GF-D8 (cell line): ENCODE measurements around the gene NME7.
"Not testable (repeated sequence)": the region's sequence is repeated elsewhere in the genome, so short reads cannot be mapped to it uniquely, and the experiment has no call there.

ENCODE experiments used
- DNase-seq: peaks from one replicate; lab custom pipeline; 2025; lab: John Stamatoyannopoulos, UW

NME7 gene

GRCh38 chr1:169342096-169342495 lies 25.5 kb downstream of the NME7 start:
- DNase-seq, result not testable (repeated sequence)

- no peak for DNase-seq
Observed at GRCh38 chr1:169340882-169341281, 26.7 kb downstream of the NME7 start.

DNA sequence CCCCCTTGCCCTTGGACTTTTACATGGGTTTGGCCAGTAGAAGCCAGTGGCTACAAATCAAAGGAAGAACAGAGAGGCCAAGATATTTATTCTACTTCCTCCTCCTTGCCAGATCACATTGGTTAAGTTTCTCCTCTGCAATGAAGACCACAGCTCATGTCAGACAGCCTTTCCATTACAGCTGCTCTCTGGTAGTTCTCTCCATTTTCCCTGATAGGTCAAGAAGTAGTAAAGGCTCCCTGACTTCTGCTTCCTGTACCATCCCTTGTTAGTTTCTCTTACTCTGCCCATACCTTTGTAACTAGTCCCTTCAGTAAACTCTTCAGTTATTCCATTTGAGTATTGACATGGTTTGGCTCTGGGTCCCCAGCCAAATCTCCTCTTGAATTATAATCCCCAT lies 27.8 kb downstream of the NME7 start:
- DNase-seq, result no peak

- DNase-seq, result peak; percentile 19
Observed at GRCh38 chr1:169338617-169339016, 29.0 kb downstream of the NME7 start.

DNA sequence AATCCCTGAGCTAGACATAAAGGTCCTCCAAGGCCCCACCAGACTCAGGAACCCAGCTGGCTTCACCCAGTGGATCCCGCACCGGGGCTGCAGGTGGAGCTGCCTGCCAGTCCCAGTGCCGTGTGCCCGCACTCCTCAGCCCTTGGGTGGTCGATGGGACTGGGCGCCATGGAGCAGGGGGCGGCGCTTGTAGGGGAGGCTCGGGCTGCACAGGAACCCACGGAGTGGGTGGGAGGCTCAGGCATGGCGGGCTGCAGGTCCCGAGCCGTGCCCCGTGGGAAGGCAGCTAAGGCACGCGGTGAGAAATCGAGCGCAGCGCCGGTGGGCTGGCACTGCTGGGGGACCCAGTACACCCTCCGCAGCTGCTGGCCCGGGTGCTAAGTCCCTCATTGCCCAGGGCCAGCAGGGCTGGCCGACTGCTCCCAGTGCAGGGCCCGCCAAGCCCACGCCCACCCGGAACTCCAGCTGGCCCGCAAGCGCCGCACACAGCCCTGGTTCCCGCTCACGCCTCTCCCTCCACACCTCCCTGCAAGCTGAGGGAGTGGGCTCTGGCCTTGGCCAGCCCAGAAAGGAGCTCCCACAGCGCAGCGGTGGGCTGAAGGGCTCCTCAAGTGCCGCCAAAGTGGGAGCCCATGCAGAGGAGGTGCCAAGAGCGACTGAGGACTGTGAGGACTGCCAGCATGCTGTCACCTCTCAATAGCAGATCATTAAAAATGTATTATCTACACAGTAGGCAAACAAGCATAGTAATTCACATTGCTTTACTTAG lies 30.5 kb downstream of the NME7 start:
- DNase-seq, result not testable (repeated sequence)

GRCh38 chr1:169334727-169335126 lies 32.9 kb downstream of the NME7 start:
- DNase-seq, result not testable (repeated sequence)

- DNase-seq, result no peak
Observed at GRCh38 chr1:169330927-169331326, 36.7 kb downstream of the NME7 start.

DNA sequence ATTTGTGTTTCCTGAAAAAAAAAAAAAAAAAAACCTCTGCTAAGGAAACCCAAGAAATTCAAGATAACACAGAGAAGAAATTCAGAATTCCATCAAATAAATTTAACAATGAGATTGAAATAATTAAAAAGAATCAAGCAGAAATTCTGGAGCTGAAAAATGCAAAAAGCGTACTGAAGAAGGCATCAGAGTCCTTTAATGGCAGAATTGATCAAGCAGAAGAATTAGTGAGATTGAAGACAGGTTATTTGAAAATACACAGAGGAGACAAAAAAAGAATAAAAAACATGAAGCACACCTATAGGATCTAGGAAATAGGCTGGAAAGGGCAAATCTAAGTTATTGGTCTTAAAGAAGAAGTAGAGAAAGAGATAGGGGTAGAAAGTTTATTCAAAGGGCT lies 38.2 kb downstream of the NME7 start:
- no peak for DNase-seq

GRCh38 chr1:169327875-169328274 lies 39.7 kb downstream of the NME7 start:
- no peak for DNase-seq

- no peak for DNase-seq
Observed at GRCh38 chr1:169326956-169327268, 40.7 kb downstream of the NME7 start.

DNA sequence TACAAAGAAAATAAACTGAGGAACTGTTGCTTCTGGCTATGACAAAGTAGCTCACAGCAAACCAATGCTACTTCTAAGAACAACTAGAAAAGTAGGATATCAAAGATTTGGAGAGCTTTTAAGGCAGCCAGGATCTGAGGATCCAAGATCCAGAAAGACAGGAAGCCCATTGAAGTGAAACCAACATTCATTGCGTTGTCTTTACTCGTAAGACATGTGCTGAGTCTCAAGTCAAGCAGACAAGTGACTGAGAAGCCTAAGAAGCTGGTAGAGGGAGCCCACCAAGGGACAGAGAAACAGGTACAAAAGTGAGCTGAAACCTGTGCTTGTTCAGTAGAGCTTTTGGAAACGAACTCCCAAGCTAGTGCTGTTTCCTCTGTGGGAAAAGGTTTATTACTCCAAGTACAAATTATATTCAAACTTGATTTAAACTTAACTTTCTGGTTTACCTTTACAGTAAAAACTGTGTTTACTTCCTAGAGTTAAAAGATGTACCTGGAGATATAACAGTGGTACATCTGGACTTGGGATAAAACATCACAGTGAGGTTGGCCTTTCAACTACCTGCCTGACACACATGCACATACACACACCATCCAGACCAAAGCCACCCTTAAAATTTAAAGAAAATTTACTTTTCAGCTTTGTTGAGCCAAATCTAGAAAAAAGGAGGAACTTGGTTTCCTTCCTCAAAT lies 41.2 kb downstream of the NME7 start:
- no peak for DNase-seq

DNA sequence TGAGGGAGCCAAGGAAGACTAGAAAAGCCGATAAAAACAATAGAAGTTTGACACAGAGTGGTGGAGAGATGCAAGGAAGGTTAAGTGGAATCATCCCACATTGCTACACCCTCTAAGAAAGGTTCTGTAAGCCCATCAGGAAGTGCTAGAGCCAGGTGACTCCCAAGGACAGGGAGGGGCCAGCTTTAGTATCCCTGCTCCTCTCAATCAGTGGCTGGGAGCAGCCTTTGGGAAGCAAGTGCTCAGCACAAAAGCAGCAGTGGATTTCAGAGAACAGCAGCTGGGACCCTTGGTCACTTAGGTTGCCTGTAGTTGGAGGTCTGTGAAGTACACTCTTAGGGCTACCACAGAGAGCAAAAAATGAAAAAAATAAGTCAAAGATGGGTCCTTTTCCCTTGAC lies 42.5 kb downstream of the NME7 start:
- DNase-seq, result no peak

- DNase-seq, result no peak
Observed at GRCh38 chr1:169322138-169322537, 45.5 kb downstream of the NME7 start.

DNA sequence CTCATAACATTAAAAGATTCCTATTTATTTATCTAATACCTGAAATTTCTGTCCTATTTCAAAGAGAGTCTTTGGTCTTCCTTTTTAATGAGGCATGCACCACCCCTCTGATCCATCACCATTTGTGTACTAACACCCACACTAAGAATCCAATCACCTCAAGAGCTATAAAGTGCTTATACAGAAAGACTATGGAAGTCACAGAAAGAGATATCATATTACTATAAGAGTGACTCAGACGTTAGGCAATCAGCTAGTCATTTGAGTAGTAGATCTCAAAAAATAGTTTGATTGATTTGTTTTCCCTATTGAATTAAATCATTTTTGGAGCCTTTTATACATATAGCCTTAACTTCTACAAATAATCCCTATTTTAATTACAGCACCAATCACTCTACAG lies 46.1 kb downstream of the NME7 start:
- DNase-seq, result no peak

GRCh38 chr1:169318536-169319244 lies 48.9 kb downstream of the NME7 start:
- DNase-seq, result no peak

DNA sequence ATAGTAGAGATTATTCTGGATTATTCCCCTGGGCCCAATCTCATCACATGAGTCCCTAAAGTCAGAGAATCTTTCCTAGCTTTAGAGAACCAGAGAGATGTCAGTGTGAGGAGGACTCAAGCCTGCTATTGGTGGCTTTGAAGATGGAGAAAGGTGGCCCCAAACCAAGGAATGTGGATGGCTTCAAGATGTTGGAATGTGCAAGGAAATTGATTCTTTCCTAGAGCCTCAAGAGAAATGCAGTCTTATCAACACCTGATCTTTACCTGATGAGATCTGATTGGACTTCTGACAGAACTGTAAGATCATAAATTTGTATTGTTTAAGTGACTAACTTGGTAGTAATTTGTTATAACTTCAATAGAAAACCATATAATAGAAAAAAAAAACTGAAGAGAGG lies 51.0 kb downstream of the NME7 start:
- DNase-seq, result no peak

DNA sequence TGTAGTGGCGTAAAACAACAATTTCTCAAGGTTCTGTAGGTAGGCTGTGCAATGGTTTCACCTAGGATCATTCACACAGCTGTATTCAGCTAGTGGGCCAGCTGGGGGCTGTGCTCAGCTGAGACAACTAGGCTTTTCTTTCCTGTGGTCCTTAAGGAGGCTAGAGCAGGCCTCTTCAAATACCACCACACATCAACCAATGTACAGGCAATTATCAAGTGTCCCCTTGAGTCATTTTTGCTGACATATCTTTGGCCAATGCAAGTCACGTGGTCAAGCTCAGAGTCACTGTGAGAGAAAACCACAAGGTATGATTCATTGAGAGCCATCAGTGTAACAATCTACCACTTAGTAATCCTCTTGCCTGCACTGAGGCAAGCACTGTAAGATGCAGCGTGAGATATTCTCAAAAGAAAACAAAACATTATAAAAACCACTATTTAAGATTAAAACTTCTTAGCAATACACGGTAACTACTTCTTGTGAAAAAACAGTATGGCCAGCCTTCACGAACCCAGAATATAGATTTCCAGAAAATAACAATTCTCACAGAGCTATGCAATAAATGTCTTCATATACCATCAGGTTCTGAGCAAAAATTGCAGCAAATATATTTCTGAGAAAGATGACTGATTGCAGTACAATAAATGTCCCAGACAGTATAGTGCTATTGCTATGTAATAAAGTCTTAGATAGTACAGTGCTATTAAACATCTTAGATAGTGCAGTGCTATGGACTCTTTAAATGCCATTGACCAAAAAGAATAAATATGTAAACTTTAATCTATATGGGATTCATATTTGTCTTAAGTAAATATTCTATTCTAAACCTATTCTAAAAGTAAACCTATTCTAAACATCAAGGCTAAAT lies 55.3 kb downstream of the NME7 start:
- peak; percentile 46 for DNase-seq

DNA sequence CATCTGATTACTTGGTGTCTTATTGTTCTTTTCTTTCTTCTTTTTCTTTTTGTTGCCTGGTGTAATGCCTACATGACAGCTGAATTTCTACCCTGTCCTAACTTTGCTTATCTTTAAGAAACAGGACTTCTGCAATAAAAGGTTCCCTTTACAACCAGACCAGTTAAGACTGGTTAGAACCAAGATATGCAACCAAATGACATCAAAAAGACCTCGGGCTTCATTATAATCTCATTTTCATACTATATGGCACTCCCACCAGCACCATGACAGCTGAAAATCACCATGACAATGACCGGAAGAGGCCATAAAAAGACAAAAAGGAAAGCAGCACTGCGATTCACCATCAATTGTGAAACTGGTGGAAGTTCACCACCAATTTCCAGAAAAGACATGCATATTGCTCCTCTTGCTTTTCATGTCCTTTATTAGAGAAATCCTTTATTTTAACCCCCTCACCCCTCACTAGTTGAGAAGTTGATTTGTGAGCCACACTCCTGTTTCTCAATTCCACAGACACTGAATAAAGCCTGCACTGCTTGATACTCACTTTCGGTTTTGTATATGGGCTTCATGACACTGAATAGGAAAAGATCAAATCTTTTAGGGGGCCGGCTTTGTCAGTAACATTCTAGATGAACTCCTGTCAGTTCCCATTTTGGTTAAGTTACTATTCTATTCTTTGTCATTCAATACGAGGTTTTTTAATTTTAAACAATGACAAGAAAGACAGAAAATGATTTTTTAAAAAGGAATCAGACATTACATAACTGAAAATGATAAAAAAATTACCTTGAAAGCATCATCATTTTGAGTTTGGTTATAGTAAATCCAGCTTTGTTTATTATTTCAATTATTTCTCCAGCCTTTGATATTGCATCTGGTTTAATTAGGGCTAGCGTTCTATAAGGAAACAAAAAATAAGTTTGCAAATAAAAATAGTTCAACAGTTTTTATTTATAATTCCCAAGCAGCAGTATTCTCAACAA lies 58.1 kb downstream of the NME7 start:
- peak; percentile 81 for DNase-seq

DNA sequence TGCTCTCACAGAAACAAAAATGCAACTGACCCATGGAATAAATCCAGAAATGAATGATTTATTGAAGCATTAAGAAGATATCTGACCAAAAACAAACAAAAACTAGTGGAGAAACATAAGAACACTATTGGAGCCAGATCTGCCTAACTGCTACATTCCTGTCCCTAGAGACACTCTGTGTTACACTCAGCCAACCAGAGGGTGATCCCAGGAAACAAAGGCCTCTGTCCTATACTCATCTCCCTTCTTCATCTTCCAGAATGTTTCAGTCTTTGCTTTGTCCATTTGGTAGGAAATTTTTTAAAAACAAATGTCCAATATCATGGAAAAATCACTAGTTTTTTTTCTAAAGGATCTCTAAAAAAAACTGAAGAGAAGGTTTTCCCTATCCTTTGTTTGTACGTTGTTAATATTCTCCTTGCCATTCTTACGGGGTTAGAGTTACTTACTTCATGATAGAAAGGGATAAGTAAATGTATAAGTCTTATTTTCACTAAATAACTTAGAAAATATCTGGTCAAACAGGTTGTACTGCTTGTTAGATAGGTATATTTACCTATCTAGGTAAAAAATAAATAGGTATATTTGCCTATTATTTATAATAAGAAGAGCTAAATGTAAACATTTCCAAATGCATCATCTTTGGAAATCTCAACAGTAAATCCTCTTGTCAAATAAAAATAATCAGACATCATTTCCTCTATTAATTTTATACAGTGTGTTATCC lies 59.1 kb downstream of the NME7 start:
- no peak for DNase-seq

- DNase-seq, result no peak
Observed at GRCh38 chr1:169307176-169307575, 60.4 kb downstream of the NME7 start.
